H1 (cell line): ENCODE results near the gene RCSD1. TPM values are rescaled to one million over a fixed set of nuclear protein-coding genes. Genes with fewer than 3 reads are reported as not detected.
"Not testable (repeated sequence)": the region's sequence is repeated elsewhere in the genome, so short reads cannot be mapped to it uniquely, and the experiment has no call there.

ENCODE experiments used
- CTCF ChIA-PET: fragments of 300-600 bp; sonication (Branson Sonifier 250); formaldehyde crosslinking; loops from one replicate; lab custom pipeline; 2021; ENCODE audit not compliant: partially characterized antibody; lab: Charles Lee
- POLR2A ChIA-PET: fragments of 300-600 bp; sonication (Branson Sonifier 250); formaldehyde crosslinking; loops from one replicate; lab custom pipeline; 2021; ENCODE audit warnings: inconsistent platforms; ENCODE audit not compliant: partially characterized antibody; lab: Charles Lee
- DNase-seq, 2 experiments: peaks; one replicate each; pipeline versions ENCODE4 v3.0.0 to v3.0.0-alpha.2; 2010 to 2022; ENCODE audit warnings: low spot score in 2 of 2, low read depth in 1 of 2, mixed read lengths in 1 of 2
- FAIRE-seq: peaks from 2 replicates; lab custom pipeline; 2011; peaks lifted over from hg19 to GRCh38; lab: Jason Lieb, UNC
- H2AFZ ChIP-seq: 2 replicates; pipeline ENCODE4 v1.8.1; 2012; ENCODE audit warnings: low read length, inconsistent platforms
- H2AK5ac ChIP-seq: 2 replicates; pipeline ENCODE4 v1.6.1; 2013; ENCODE audit warnings: low read depth, low read length
- H2BK120ac ChIP-seq: replicated peaks from 2 replicates; pipeline ENCODE3; 2013; ENCODE audit warnings: low read depth, low read length, inconsistent platforms
- H2BK12ac ChIP-seq: 2 replicates; pipeline ENCODE4 v1.6.1; 2013; ENCODE audit warnings: low read depth, low read length
- H2BK15ac ChIP-seq: 2 replicates; pipeline ENCODE4 v1.6.1; 2013; ENCODE audit warnings: low read length
- H2BK20ac ChIP-seq: 2 replicates; pipeline ENCODE4 v1.6.1; 2013; ENCODE audit warnings: low read length
- H2BK5ac ChIP-seq: 2 replicates; pipeline ENCODE4 v1.6.1; 2013; ENCODE audit warnings: low read depth, low read length
- H3K14ac ChIP-seq: 2 replicates; pipeline ENCODE4 v1.6.1; 2013; ENCODE audit warnings: inconsistent platforms; ENCODE audit not compliant: insufficient read length
- H3K18ac ChIP-seq: 2 replicates; pipeline ENCODE4 v1.6.1; 2013; ENCODE audit warnings: low read length; ENCODE audit errors: extremely low read depth
- H3K23ac ChIP-seq: 2 replicates; pipeline ENCODE4 v1.6.1; 2013; ENCODE audit warnings: inconsistent platforms; ENCODE audit not compliant: insufficient read length
- H3K23me2 ChIP-seq: 2 replicates; pipeline ENCODE4 v1.6.1; 2013; ENCODE audit warnings: low read depth, low read length
- H3K27ac ChIP-seq: 2 replicates; pipeline ENCODE4 v1.6.1; 2011; ENCODE audit warnings: low read depth, low read length, inconsistent platforms
- H3K27me3 ChIP-seq, 4 experiments: replicated peaks in 1 of 4; 1 replicate in 1 of 4; 2 replicates in 3 of 4; pipeline versions ENCODE4 v1.6.1 to v1.8.1; 2011 to 2013; ENCODE audit warnings: low read length in 3 of 4, mild to moderate bottlenecking in 3 of 4, inconsistent platforms in 2 of 4, mixed read lengths in 2 of 4, moderate library complexity in 1 of 4; ENCODE audit not compliant: control insufficient read depth in 3 of 4, insufficient read depth in 3 of 4; ENCODE audit errors: extremely low read depth in 1 of 4
- H3K36me3 ChIP-seq, 4 experiments: 2 replicates each; pipeline versions ENCODE4 v1.6.1 to v1.8.1; 2011 to 2013; ENCODE audit warnings: mild to moderate bottlenecking in 4 of 4, low read length in 3 of 4, moderate library complexity in 2 of 4, control low read depth in 1 of 4, inconsistent platforms in 1 of 4; ENCODE audit not compliant: insufficient read depth in 4 of 4, control insufficient read depth in 2 of 4
- H3K4ac ChIP-seq: replicated peaks from 2 replicates; pipeline ENCODE3; 2013; ENCODE audit warnings: low read length, low read depth, mixed read lengths, inconsistent platforms; ENCODE audit not compliant: insufficient read length
- H3K4me1 ChIP-seq, 4 experiments: replicated peaks in 1 of 4; 1 replicate in 1 of 4; 2 replicates in 3 of 4; pipeline versions ENCODE4 v1.6.1 to v1.8.1; 2011 to 2013; ENCODE audit warnings: low read length in 3 of 4, inconsistent platforms in 2 of 4, mixed read lengths in 1 of 4; ENCODE audit not compliant: insufficient read depth in 4 of 4, control insufficient read depth in 3 of 4
- H3K4me2 ChIP-seq, 2 experiments: 2 replicates each; pipeline versions ENCODE4 v1.6.1 to v1.8.1; 2011 to 2013; ENCODE audit warnings: low read depth in 2 of 2, low read length in 2 of 2, control low read depth in 1 of 2, inconsistent platforms in 1 of 2, mild to moderate bottlenecking in 1 of 2; ENCODE audit not compliant: insufficient read depth in 1 of 2
- H3K4me3 ChIP-seq, 4 experiments: fragments of 200-600, 300-600 bp in 1 of 4; sonication (generic), shearing (Covaris generic), sonication (Bioruptor Twin) in 1 of 4; 2 replicates each; pipeline versions ENCODE4 v1.5.1 to v1.8.1; 2011 to 2016; ENCODE audit warnings: low read length in 4 of 4, low read depth in 3 of 4, control low read depth in 2 of 4, inconsistent platforms in 2 of 4, mild to moderate bottlenecking in 2 of 4, mixed read lengths in 1 of 4, moderate library complexity in 1 of 4; ENCODE audit not compliant: insufficient read depth in 2 of 4; ENCODE audit errors: extremely low read depth in 1 of 4
- H3K56ac ChIP-seq: replicated peaks from 2 replicates; pipeline ENCODE3; 2013; ENCODE audit warnings: low read depth, mild to moderate bottlenecking, mixed read lengths, low read length, inconsistent platforms; ENCODE audit not compliant: insufficient read length
- H3K79me1 ChIP-seq: 2 replicates; pipeline ENCODE4 v1.6.1; 2013; ENCODE audit warnings: low read depth, low read length, control low read depth
- H3K79me2 ChIP-seq, 2 experiments: 2 replicates each; pipeline versions ENCODE4 v1.6.1 to v1.8.1; 2012 to 2013; ENCODE audit warnings: low read length in 2 of 2, mild to moderate bottlenecking in 2 of 2, inconsistent platforms in 1 of 2; ENCODE audit not compliant: insufficient read depth in 2 of 2, control insufficient read depth in 1 of 2
- H3K9ac ChIP-seq, 4 experiments: replicated peaks in 1 of 4; 1 replicate in 1 of 4; 2 replicates in 3 of 4; pipeline versions ENCODE4 v1.6.1 to v1.8.1; 2011 to 2013; ENCODE audit warnings: low read depth in 3 of 4, low read length in 3 of 4, control low read depth in 2 of 4, mild to moderate bottlenecking in 2 of 4, moderate library complexity in 2 of 4, inconsistent platforms in 1 of 4; ENCODE audit errors: extremely low read depth in 1 of 4
- H3K9me3 ChIP-seq, 2 experiments: 2 replicates each; pipeline versions ENCODE4 v1.6.1 to v1.8.1; 2012 to 2013; ENCODE audit warnings: mild to moderate bottlenecking in 2 of 2, moderate library complexity in 2 of 2, control low read depth in 1 of 2, inconsistent platforms in 1 of 2, low read depth in 1 of 2, low read length in 1 of 2, mixed read lengths in 1 of 2; ENCODE audit not compliant: insufficient read depth in 2 of 2
- H4K20me1 ChIP-seq, 2 experiments: replicated peaks in 1 of 2; 2 replicates each; pipeline versions ENCODE3 to v1.8.1; 2011 to 2013; ENCODE audit warnings: inconsistent platforms in 2 of 2, low read length in 2 of 2, mild to moderate bottlenecking in 1 of 2; ENCODE audit not compliant: insufficient read depth in 2 of 2, control insufficient read depth in 1 of 2
- H4K5ac ChIP-seq: 2 replicates; pipeline ENCODE4 v1.6.1; 2013; ENCODE audit warnings: low read length, low read depth, mixed read lengths, inconsistent platforms; ENCODE audit not compliant: insufficient read length
- H4K8ac ChIP-seq: 2 replicates; pipeline ENCODE4 v1.8.0; 2013; ENCODE audit warnings: mild to moderate bottlenecking, moderate library complexity, low read length, inconsistent platforms; ENCODE audit not compliant: insufficient read depth; ENCODE audit errors: extremely low read depth
- H4K91ac ChIP-seq: replicated peaks from 2 replicates; pipeline ENCODE3; 2013; ENCODE audit warnings: low read length, mixed read lengths, inconsistent platforms; ENCODE audit not compliant: insufficient read length
- SIN3A ChIP-seq, 2 experiments: IDR thresholded peaks in 1 of 2; conservative IDR thresholded peaks in 1 of 2; 2 replicates each; pipeline ENCODE4 v1.6.1; 2011 to 2012; ENCODE audit warnings: low read length in 2 of 2, improper control_type of control experiment in 1 of 2, low read depth in 1 of 2, mild to moderate bottlenecking in 1 of 2
- SIRT6 ChIP-seq: IDR thresholded peaks from one replicate; pipeline ENCODE4 v1.7.1; 2012; ENCODE audit warnings: low read length, inconsistent platforms
- WGBS, 2 experiments: shearing (Covaris generic) in 1 of 2; methylation state at CpG; one replicate each; pipeline versions ENCODE4 v1.1.6 to v1.1.7; 2013 to 2015; ENCODE audit warnings: low lambda C conversion rate in 2 of 2, mixed read lengths in 2 of 2, inconsistent platforms in 1 of 2, low coverage in 1 of 2, missing lambda C conversion rate in 1 of 2; ENCODE audit not compliant: insufficient replicate concordance in 2 of 2, insufficient coverage in 1 of 2, insufficient read length in 1 of 2; ENCODE audit errors: extremely low coverage in 1 of 2, missing lambda C conversion rate in 1 of 2; 5-methylcytosine and 5-hydroxymethylcytosine counted together
- polyA plus RNA-seq, 7 experiments: library from polyadenylated mRNA; depleted of rRNA in 3 of 7; stranded (reverse) in 5 of 7; unstranded in 2 of 7; fragments of >200 nt in 5 of 7; fragments of 200-250 nt in 2 of 7; gene quantifications; 1 replicate in 5 of 7; 2 replicates in 1 of 7; 4 replicates in 1 of 7; pipeline versions ENCODE4 v1.2.1 to v1.2.3, GENCODE V29; 2011 to 2013; ENCODE audit warnings: missing spikeins in 2 of 7, mixed read lengths in 2 of 7
- total RNA-seq: library from RNA; stranded (reverse); fragmentation: NEBNext Ultra II Directional; extraction: Animal tissue kit (Norgen Biotek cat#: 25700); gene quantifications from 2 replicates; pipeline ENCODE4 v1.2.1, GENCODE V29; 2021

The RCSD1 gene
- total and polyA plus RNA-seq, 2 of the 8 experiments (the other 6 are each of a cell fraction or from before 2014, with no cell fraction given) = 0.47 to 0.69 TPM

- TF ChIP-seq SIRT6 (no peak), SIN3A (conservative IDR thresholded peaks at IDR 0.05 in 1 of 2, IDR thresholded peaks at IDR 0.05 in 1 of 2; ENCODE audit: low read depth in 1 of 2, low read length in 2 of 2) (no peak)
Observed at GRCh38 chr1:167739752-167740151, 109.7 kb downstream of the RCSD1 start (continued).

- H2AFZ ChIP-seq, H3K27me3 ChIP-seq, FAIRE-seq, H2BK12ac ChIP-seq, H2BK5ac ChIP-seq, H3K9ac ChIP-seq, H3K4ac ChIP-seq, H2BK20ac ChIP-seq, H3K4me3 ChIP-seq, H3K9me3 ChIP-seq, H3K23me2 ChIP-seq, H3K36me3 ChIP-seq, H4K8ac ChIP-seq, H2AK5ac ChIP-seq, H3K14ac ChIP-seq, H2BK15ac ChIP-seq, DNase-seq, H4K5ac ChIP-seq, POLR2A ChIA-PET, H3K4me2 ChIP-seq, H2BK120ac ChIP-seq, H4K91ac ChIP-seq, H3K27ac ChIP-seq, H3K4me1 ChIP-seq, H3K18ac ChIP-seq, H3K56ac ChIP-seq, H3K23ac ChIP-seq: not testable (repeated sequence)
- peaks cover under 1 to 10% of the 10 kb centered on the region in 2 experiments for H4K20me1 ChIP-seq
- peaks cover 11% of the 10 kb centered on the region for H3K79me1 ChIP-seq
- 100% methylated on average over 2 of the region's 7 CpGs; no CpG with 5 or more reads in 1 of the 2 experiments for WGBS, 2 experiments
- peaks cover 3 to 70% of the 10 kb centered on the region in 2 experiments; a peak in 3 of 4 replicates for H3K79me2 ChIP-seq
- CTCF ChIA-PET = interaction anchor here (0.6 to 0.7 kb wide), 2 partner anchors 138 to 164 kb away, joined by 3 read pairs; no protein-coding TSS in a partner anchor
Observed at GRCh38 chr1:167741103-167741502, 111.1 kb downstream of the RCSD1 start.
